C4-2B (cell line): ENCODE data around the gene OSBPL2.

Experiments used
- H3K27ac ChIP-seq: fragments of 450-650 bp; 2 replicates; pipeline ENCODE4 v1.5.1; 2017
- CTCF ChIP-seq: fragments of 450-650 bp; conservative IDR thresholded peaks from 2 replicates; pipeline ENCODE4 v1.5.1; 2017; ENCODE audit warnings: mild to moderate bottlenecking
- ZFX ChIP-seq: fragments of 450-650 bp; IDR thresholded peaks from 2 replicates; pipeline ENCODE4 v1.6.1; 2017

The OSBPL2 gene

GRCh38 chr20:62208061-62208794 is 30.1 kb upstream of the OSBPL2 start:
- no peak overlapping the region for H3K27ac ChIP-seq
- no peak for TF ChIP-seq CTCF
- no peak for TF ChIP-seq ZFX

- TF ChIP-seq ZFX (no peak), CTCF (no peak; the same call in 1 of the 2 replicates)
These were observed 29.2 kb upstream of the OSBPL2 start for GRCh38 chr20:62208795-62209755.

GRCh38 chr20:62209850-62210495 is 28.3 kb upstream of the OSBPL2 start:
- TF ChIP-seq ZFX (no peak), CTCF (no peak)
- no peak overlapping the region for H3K27ac ChIP-seq

More at GRCh38 chr20:62208795-62209755, 29.2 kb upstream of the OSBPL2 start:
- H3K27ac ChIP-seq, result no peak overlapping the region

- no peak overlapping the region for H3K27ac ChIP-seq
- no peak for TF ChIP-seq ZFX
- TF ChIP-seq CTCF, result no peak
These were observed 27.8 kb upstream of the OSBPL2 start for GRCh38 chr20:62210496-62210855.

- no peak for TF ChIP-seq CTCF
- no peak for TF ChIP-seq ZFX
- H3K27ac ChIP-seq, result no peak overlapping the region
These were observed 27.1 kb upstream of the OSBPL2 start for GRCh38 chr20:62211216-62211615.

GRCh38 chr20:62211769-62212288 is 26.5 kb upstream of the OSBPL2 start:
- no peak overlapping the region for H3K27ac ChIP-seq
- TF ChIP-seq ZFX (no peak), CTCF (no peak)
